ENCODE data around the gene INSC.

Gene INSC

DNA sequence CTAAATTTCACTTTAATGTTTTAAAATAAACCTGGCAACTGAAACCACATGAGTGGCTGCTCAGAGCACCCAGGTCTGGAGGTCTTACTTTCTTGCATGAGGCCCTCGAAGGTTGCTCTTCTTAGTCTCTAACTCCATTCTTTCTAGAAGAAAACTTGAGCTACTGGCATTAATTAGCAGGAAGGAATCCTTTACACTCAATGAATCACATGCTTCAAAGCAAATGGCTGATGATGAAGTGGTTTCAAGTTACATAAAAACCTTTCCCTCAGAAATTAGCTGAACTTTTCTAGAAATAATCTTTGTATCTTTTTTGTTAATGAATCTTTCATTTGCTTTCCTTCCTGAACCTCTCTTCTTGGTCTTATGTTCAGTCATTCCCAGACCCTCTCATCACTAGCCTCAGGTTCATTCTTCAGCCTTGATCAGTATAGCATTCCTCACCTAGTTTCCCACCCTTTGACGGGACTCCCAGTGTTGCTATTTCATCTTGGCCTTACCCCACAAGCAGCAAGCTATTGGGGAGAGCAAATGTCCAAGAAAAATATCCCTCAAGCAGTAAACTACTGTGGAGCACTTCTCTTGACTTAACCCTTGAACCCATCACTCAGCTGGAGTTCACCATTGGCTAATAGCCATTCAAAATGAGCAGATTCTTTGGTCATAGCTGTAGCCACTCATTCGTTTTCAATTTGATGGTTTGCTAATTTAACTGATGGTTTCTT is 75.1 kb downstream of the INSC start:
- DNase-seq, result no peak

- DNase-seq, result no peak
Observed at GRCh38 chr11:15190611-15191010, 75.9 kb downstream of the INSC start.

GRCh38 chr11:15192005-15192556 is 77.4 kb downstream of the INSC start:
- DNase-seq, result no peak

GRCh38 chr11:15194671-15195415 is 80.1 kb downstream of the INSC start:
- peak; percentile 63 for DNase-seq

- DNase-seq, result no peak
Observed at GRCh38 chr11:15195454-15196200, 80.9 kb downstream of the INSC start.

DNA sequence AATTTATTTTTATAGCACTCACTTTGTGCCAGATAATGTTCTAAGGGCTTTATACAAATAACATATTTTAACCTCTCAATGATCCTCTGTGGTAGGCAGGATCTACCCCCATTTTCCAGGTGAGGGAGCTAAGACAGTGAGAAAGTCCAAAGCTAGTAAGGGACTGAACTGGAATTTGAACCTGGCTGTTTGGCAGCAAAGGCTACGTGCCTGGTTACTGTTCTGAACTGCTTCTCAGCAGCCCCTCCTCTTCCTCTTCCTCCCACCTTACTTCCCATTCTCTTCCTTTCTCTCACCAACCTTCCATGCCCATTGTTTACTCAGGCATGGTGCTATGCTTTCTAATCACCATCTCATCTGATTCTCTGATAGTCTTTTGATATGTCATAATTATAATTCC is 82.0 kb downstream of the INSC start:
- DNase-seq, result no peak

GRCh38 chr11:15197696-15198095 is 83.0 kb downstream of the INSC start:
- no peak for DNase-seq

DNA sequence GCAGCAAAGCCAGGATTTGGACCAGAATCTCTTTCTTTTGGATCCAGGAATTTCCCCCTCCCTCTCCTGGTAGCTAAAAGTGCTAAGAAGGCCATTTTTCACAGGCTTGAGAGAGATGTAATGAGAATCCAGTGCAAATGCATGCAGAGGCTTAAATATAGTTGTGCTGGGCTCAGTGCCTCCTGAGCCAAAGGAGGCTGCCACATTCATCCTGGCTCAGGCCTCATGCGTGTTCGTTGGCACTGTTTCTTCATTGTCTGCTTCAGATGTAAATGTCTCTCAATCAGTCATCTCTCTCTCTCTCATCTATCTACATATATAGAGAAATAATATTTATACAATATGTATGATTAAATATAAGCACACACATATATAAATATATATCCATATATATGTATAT is 83.6 kb downstream of the INSC start:
- no peak for DNase-seq

DNA sequence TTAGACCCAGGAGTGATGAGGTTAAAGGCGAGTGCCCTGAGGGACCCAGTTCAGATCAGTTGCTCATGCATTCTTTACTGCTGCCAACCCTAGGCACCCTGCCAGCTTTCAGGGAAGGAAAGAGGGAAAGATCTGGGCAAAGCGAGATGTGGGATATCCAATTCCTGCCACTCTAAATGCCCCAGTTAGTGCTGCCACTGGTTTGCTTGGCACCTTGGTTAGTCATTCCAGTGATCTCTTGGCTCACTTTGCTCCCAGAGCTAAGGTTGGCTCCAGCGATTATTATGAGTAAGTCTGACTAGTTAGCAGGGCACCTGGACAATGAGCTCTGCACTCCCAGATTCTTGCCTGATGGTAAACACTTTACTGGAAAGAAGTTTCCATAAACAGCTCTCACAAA is 85.0 kb downstream of the INSC start:
- DNase-seq, result no peak

DNA sequence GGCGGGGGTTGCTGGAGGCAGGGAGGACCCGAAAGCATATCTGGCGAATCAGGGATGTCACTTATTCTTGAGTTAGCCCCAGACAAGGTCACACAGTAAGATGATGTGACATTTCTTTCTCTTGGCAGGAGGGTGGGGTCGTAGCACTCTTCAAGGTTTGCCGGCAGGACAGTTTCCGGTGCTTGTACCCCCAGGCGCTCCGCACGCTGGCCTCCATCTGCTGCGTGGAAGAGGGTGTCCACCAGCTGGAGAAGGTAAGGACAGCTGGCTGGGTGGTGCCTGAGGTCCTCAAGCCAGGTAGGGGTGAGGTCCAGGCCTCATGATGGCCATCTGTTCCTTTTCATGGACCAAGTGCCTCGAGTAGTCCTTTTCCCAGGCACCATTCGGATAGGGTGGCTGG is 86.0 kb downstream of the INSC start:
- DNase-seq, result no peak

DNA sequence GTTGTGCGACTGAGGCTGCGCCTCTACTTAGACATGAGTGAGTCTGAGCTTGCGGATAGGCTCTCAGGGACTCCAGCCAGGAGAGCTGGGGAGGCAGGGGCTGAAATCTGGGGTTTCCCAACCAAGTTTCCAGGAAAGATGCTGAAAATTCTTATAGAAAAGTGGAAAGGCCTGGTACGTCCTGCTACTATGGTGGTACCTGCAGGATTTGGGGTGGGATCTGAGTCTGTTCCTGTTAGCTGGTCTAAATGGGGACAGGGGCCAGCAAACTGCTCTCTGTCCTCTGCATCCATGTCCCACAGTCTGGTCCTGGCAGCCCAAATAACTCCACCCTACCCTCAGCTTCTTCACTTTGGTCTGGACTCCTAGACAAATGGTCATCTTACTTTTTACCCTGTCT is 86.9 kb downstream of the INSC start:
- no peak for DNase-seq

DNA sequence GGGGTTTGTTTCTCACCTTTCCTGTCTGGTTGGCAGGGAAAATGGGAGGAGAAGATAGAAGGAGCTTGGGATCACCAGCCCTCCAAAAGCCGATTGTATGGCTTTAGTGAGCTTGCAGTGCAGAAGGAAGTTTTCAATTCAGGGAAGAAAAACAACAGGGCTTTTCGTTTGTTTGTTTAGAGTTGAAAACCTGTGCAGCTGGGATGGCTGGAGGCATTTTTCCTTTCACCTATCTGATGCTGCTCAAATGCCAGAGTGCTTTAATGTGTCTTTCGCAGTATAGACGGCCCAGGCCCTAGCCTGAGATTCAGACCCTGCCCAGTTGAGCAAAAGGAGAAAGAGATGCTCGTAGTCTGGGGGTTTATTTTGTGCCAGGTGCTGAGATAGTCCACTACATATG is 87.9 kb downstream of the INSC start:
- DNase-seq, result no peak

DNA sequence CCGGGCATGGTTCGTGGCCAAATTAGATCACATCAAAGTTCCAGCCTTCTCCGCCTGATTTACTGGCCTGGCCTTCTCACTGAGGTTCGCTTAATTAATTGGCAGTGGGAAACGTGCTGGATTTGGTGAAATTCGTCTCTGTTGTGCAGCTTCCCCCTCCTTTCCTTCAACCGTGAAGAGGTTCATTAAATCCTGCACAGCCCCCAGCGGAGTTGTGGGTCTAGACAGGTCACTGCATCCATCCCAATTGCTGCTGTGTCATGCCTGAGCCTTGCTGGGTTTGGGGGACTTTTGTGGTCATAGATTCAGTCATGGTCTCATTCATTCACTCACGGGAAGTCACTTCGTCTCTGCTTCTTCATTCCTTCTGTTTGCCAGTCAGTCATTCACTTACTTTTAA is 90.0 kb downstream of the INSC start:
- DNase-seq, result no peak

DNA sequence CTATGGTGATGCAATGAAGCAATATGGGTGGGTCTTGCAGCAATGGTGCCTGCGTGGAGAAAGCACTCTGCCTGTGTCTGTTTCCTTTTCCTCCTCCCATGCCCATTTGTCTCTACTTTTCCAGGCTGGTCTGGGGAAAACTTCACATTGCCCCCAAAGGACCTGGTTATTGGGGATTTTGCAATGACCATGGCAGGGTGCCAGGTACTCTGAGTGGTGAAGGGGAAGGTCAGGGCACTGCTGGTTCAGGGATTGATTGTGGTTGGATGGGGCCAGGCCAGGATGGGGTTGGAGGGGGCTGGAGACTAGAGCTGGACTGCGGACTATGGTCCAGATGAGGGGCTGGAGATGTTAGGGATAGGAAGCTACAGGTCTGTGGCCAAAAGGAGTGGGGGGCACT is 92.1 kb downstream of the INSC start:
- no peak for DNase-seq

DNA sequence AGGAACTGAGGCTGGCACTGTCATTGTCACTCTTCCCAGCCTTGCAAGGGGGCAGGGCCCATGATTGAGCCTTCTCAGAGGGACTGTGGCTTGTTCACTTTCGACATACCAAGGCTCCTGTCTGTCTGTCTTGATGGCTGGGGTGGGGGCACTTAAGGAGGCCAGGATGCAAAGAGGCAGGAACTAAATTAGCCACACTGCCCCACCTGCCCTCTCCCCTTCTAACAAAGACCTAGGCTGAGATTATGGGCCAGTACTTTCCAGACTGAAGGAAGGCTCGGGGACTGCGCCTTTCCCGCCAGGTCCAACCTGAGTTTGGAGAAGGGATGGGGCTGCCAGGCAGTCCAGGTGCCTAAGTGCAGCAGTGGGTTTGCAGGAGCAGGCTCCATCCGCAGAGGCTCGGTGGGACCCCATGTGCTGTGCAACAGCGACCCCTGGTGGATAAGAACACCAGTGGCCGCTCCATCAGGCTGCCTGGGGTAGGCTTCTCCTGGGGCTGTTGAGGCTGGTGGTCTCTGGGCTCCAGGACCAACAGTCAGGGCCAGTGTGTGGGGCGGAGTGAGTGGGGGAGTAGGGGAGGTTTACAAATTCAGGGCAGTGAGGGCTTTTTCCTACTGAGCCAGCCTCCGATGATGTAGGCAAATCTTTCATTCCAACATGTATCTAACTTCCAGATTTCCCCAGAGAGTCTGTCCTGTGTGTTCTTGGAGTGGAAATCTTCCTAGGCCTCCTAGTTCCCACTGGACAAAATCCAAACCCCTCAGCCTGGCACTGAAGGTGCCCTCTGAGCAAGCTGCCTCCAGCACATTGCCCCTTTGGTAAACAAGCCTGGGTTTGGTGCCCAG is 93.9 kb downstream of the INSC start:
- peak; percentile 54 for DNase-seq

- DNase-seq, result no peak
Observed at GRCh38 chr11:15212876-15213275, 98.2 kb downstream of the INSC start.

DNA sequence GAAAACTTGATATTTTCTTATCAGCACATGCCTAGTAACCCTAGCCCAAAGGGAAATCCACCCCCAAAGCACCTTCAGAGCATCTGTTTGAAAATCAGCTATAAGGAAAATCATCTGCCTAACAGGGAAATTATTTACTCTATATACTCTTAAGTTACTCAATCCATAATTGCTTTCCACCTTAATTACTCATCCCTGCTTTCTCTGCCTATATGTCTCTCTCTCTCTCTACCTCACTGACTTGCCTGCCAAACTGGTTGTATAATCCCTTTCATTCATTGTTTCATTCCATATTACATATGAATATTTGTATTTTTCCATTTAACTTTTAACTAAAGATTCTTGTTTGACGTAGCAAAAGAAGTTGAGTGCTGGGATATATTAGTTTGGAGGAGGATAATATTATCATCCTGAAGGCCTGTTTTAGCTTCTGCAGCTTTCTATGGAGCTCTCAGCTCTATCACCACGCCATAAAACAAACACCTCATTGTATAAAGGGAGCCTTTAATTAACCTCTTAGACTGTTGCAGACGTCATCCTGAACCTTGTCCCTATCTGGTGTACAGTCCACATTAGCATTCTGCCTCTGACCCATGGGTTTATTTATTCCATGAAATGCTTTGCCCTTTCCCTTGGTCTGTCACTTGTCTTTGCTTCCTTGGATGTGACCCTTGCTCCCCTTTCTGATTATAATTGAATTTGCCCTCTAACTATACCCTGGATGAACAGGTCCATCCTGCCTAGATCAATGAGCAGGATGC is 98.9 kb downstream of the INSC start:
- no peak for DNase-seq

DNA sequence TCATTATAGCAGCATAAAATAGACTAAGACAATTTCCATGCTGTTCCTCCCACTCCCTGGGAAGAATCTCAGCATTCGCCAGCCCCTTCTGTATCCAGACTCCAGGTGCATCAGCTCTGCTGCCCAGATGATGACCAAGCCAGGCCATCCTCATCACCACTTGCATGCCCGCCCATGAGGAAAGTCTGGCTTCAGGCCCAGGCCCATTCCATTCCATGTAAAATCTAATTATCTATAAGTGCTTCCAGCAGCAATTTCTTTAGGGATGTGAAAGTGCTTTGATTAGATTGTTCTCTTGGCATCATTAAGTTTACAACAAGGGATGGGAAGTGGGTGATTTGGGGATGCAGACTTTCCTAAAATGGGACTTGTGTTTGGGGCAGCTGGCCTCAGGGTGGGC is 100.3 kb downstream of the INSC start:
- no peak for DNase-seq

DNA sequence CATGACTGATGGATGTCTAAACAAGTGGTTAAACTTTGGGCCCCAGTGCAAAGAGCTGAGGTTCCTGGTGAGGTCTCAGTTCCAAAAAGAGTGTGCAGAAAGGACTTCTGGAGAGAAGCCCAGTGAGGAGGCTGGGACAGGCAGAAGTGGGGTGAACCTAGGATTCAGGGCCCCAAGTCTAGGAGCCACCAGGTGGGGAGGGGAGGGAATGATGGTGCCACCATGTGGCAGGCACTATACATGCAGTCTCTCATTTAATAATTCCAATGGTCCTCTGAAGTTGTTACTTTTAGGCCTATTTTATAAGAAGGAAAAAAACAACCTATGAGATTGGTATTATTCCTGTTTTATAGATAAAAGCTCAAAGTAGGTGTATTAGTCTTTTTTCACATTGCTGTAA is 102.0 kb downstream of the INSC start:
- DNase-seq, result no peak

GRCh38 chr11:15217416-15217815 is 102.7 kb downstream of the INSC start:
- DNase-seq, result no peak

- DNase-seq, result no peak
Observed at GRCh38 chr11:15222777-15223176, 108.1 kb downstream of the INSC start.

DNA sequence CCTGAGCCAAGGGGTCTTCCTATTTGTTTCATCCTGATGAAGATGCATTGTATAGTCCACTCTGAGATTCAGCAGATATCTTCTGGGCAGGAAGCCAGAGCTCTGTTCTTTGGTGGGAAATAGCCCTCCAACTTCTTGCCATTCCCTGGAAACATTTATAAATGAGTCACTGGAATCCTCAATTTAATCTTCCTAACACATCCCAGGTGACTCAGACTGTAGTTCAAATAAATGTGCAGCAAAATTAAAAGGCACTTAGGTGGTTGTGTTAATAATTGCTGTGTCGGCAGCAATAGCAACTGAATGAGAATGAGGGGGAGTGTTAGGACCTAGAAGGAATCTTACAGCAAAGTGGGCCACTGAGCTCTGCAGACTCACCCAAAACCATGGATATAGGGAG is 108.6 kb downstream of the INSC start:
- DNase-seq, result peak; percentile 9
